K562 (cell line): ENCODE measurements around the gene COL15A1. TPM values are rescaled to one million over a fixed set of nuclear protein-coding genes. Genes with fewer than 3 reads are reported as not detected.

Experiments used
- ASH1L ChIP-seq: fragments of 450-650 bp; IDR thresholded peaks from 2 replicates; pipeline ENCODE4 v1.6.1; 2018; ENCODE audit warnings: borderline replicate concordance, mild to moderate bottlenecking, low read depth; ENCODE audit not compliant: partially characterized antibody
- HDAC8 ChIP-seq: fragments of 450-650 bp; IDR thresholded peaks from 2 replicates; pipeline ENCODE4 v1.6.1; 2016; ENCODE audit warnings: mild to moderate bottlenecking, missing genetic modification characterization, moderate library complexity, missing compliant biosample characterization
- JUND ChIP-seq, 2 experiments: IDR thresholded peaks; 2 replicates in 1 of 2; 3 replicates in 1 of 2; pipeline ENCODE4 v1.6.1; 2011; ENCODE audit warnings: borderline replicate concordance in 2 of 2, low read depth in 2 of 2, low read length in 2 of 2, improper control_type of control experiment in 1 of 2, missing biosample characterization in 1 of 2, missing genetic modification characterization in 1 of 2, missing genetic modification reagents in 1 of 2
- LCOR ChIP-seq: sonication (generic); formaldehyde crosslinking; IDR thresholded peaks from 2 replicates; pipeline ENCODE4 v1.8.0; 2022; ENCODE audit warnings: mild to moderate bottlenecking, missing genetic modification reagents
- MAZ ChIP-seq, 2 experiments: fragments of 450-650 bp in 1 of 2; sonication (generic) in 1 of 2; formaldehyde crosslinking; IDR thresholded peaks in 1 of 2; conservative IDR thresholded peaks in 1 of 2; 2 replicates each; pipeline versions ENCODE4 v1.4.0 to v1.5.0; 2020; ENCODE audit warnings: mild to moderate bottlenecking in 1 of 2, missing genetic modification reagents in 1 of 2
- MBD2 ChIP-seq: sonication (generic); IDR thresholded peaks from 2 replicates; pipeline ENCODE4 v1.6.1; 2016; ENCODE audit warnings: low read depth, borderline replicate concordance
- MYC ChIP-seq, 2 experiments: fragments of 250-450 bp in 1 of 2; sonication (Bioruptor Pico) in 1 of 2; IDR thresholded peaks; 2 replicates each; pipeline versions ENCODE4 v1.5.1 to v1.6.1; 2012 to 2021; ENCODE audit warnings: low read depth in 2 of 2, borderline replicate concordance in 1 of 2, improper control_type of control experiment in 1 of 2, low read length in 1 of 2, mild to moderate bottlenecking in 1 of 2, moderate library complexity in 1 of 2
- PHF21A ChIP-seq: fragments of 450-650 bp; IDR thresholded peaks from 2 replicates; pipeline ENCODE4 v1.6.1; 2017; ENCODE audit warnings: low read depth, borderline replicate concordance
- POLR2AphosphoS5 ChIP-seq: IDR thresholded peaks from 2 replicates; pipeline ENCODE4 v1.6.1; 2011; ENCODE audit warnings: mild to moderate bottlenecking, low read depth, low read length, moderate library complexity; ENCODE audit not compliant: control insufficient read depth, insufficient read depth
- RERE ChIP-seq: sonication (generic); formaldehyde crosslinking; IDR thresholded peaks from 2 replicates; pipeline ENCODE4 v1.8.0; 2023; ENCODE audit warnings: missing genetic modification reagents, mild to moderate bottlenecking, borderline replicate concordance
- SNRNP70 ChIP-seq: fragments of 200-400 bp; formaldehyde crosslinking; optimal IDR thresholded peaks from 2 replicates; pipeline ENCODE3; 2017; ENCODE audit warnings: low read depth, low read length
- TAF9B ChIP-seq: fragments of 450-650 bp; IDR thresholded peaks from 2 replicates; pipeline ENCODE4 v1.6.1; 2018; ENCODE audit warnings: mild to moderate bottlenecking; ENCODE audit not compliant: partially characterized antibody
- TRIM24 ChIP-seq, 2 experiments: fragments of 450-650 bp; IDR thresholded peaks; 2 replicates each; pipeline ENCODE4 v1.6.1; 2016
- TRIM28 ChIP-seq: fragments of 450-650 bp; IDR thresholded peaks from 2 replicates; pipeline ENCODE4 v1.6.1; 2017
- ZC3H8 ChIP-seq: fragments of 450-650 bp; IDR thresholded peaks from 2 replicates; pipeline ENCODE4 v1.6.1; 2017
- ZNF212 ChIP-seq: fragments of 450-650 bp; formaldehyde crosslinking; IDR thresholded peaks from 2 replicates; pipeline ENCODE4 v1.4.0; 2020; ENCODE audit warnings: mild to moderate bottlenecking
- ZNF445 ChIP-seq: fragments of 250-450 bp; sonication (Bioruptor Pico); IDR thresholded peaks from 2 replicates; pipeline ENCODE4 v1.4.0; 2020; ENCODE audit warnings: low read depth, mild to moderate bottlenecking, moderate library complexity
- ZNF449 ChIP-seq: fragments of 250-450 bp; sonication (Bioruptor Pico); IDR thresholded peaks from 2 replicates; pipeline ENCODE4 v1.8.0; 2022; ENCODE audit warnings: moderate library complexity, mild to moderate bottlenecking, inconsistent platforms
- ZNF668 ChIP-seq: fragments of 250-450 bp; sonication (Bioruptor Pico); IDR thresholded peaks from 2 replicates; pipeline ENCODE4 v1.8.0; 2022; ENCODE audit warnings: mild to moderate bottlenecking, inconsistent platforms
- ZNF780A ChIP-seq: fragments of 250-450 bp; sonication (Bioruptor Pico); IDR thresholded peaks from 2 replicates; pipeline ENCODE4 v1.5.0; 2021; ENCODE audit warnings: mild to moderate bottlenecking
- polyA plus RNA-seq, 8 experiments: library from polyadenylated mRNA; depleted of rRNA in 4 of 8; stranded (reverse) in 5 of 8; unstranded in 3 of 8; fragments of >200 nt; fragmentation: Nextera tagmentation in 2 of 8; fragmentation: Illumina TruSeq in 1 of 8; extraction: Ambion mirVana in 2 of 8; extraction: Trizol in 1 of 8; gene quantifications; 2 replicates each; pipeline versions ENCODE4 v1.2.1 to v1.2.3, GENCODE V29; 2011 to 2014; ENCODE audit warnings: inconsistent platforms in 1 of 8, missing spikeins in 1 of 8
- total RNA-seq, 7 experiments: library from RNA; depleted of rRNA in 6 of 7; stranded (reverse); fragments of >200 nt in 6 of 7; fragmentation: Illumina TruSeq in 2 of 7; extraction: Trizol in 2 of 7; gene quantifications; 2 replicates each; pipeline versions ENCODE4 v1.2.1 to v1.2.3, GENCODE V29; 2011 to 2021; ENCODE audit warnings: low replicate concordance in 1 of 7

Gene COL15A1
- total and polyA plus RNA-seq, 9 of the 15 experiments (the other 6 are each of a cell fraction or from before 2014, with no cell fraction given), result 0.46 to 5.1 (median 2.6) TPM

GRCh38 chr9:99073985-99074901, 130.5 kb downstream of the COL15A1 start (continued):
- TF ChIP-seq ZC3H8 (no peak), ZNF445 (CRISPR knock-in tag) (no peak), TRIM24 (IDR thresholded peaks at IDR 0.05) (0 out of 4 replicates have a peak, but pooled peaks of 1 of the 2 experiments have one; percentile 17), TRIM28 (no peak), LCOR (peak; percentile 81), ZNF449 (CRISPR knock-in tag) (peak; percentile 87; the same call in 1 of the 2 replicates), MAZ (CRISPR knock-in tag; conservative IDR thresholded peaks at IDR 0.05 in 1 of 2, IDR thresholded peaks at IDR 0.05 in 1 of 2) (peak in 1 of 2 experiments; percentile 86; a peak in 3 of 4 replicates), SNRNP70 (no peak), ZNF780A (no peak), PHF21A (no peak), POLR2AphosphoS5 (peak; percentile 99), HDAC8 (tag) (peak; percentile 93), ZNF668 (peak; percentile 94), JUND (IDR thresholded peaks at IDR 0.05; ENCODE audit: borderline replicate concordance, low read depth, low read length) (peak; percentile 48), JUND (tag; IDR thresholded peaks at IDR 0.05; ENCODE audit: borderline replicate concordance, low read depth, low read length) (peak; percentile 75; the same call in 2 of the 3 replicates), MYC (IDR thresholded peaks at IDR 0.05; ENCODE audit: low read depth, low read length) (peak; percentile 98), MYC (CRISPR knock-in tag; IDR thresholded peaks at IDR 0.05; ENCODE audit: borderline replicate concordance, low read depth) (peak; percentile 96), RERE (CRISPR knock-in tag) (no peak), ASH1L (peak; percentile 31), ZNF212 (no peak), MBD2 (peak; percentile 83), TAF9B (peak; percentile 80)
